Transverse colon (tissue), 4 donors: Measurements from ENCODE around the gene C11orf21. TPM values are rescaled to one million over a fixed set of nuclear protein-coding genes. Genes with fewer than 3 reads are reported as not detected.

Experiments
- DNase-seq: peaks from one replicate; pipeline ENCODE4 v3.0.0-alpha.2; 2019
- H3K27ac ChIP-seq, 4 donors: fragments of 200-600 bp; sonication (generic); 2 replicates each; pipeline ENCODE4 v1.5.1; 2016 to 2018; ENCODE audit warnings: inconsistent platforms in 4 of 4
- H3K27me3 ChIP-seq: fragments of 200-600 bp; sonication (generic); 2 replicates; pipeline ENCODE4 v1.5.1; 2017; ENCODE audit warnings: inconsistent platforms
- H3K36me3 ChIP-seq, 4 donors: fragments of 200-600 bp; sonication (generic); 2 replicates each; pipeline ENCODE4 v1.5.1; 2017 to 2019; ENCODE audit warnings: inconsistent platforms in 4 of 4
- H3K4me1 ChIP-seq, 4 donors: fragments of 200-600 bp; sonication (generic); 2 replicates each; pipeline ENCODE4 v1.5.1; 2017 to 2020; ENCODE audit warnings: inconsistent platforms in 4 of 4
- H3K4me3 ChIP-seq, 4 donors: fragments of 200-600 bp; sonication (generic); 1 replicate in 1 of 4; 2 replicates in 3 of 4; pipeline versions ENCODE4 v1.5.1 to v1.6.1; 2017 to 2019; ENCODE audit warnings: inconsistent platforms in 4 of 4
- H3K9me3 ChIP-seq, 2 donors: fragments of 200-600 bp; sonication (generic); 2 replicates each; pipeline ENCODE4 v1.5.1; 2017 to 2019; ENCODE audit warnings: inconsistent platforms in 2 of 2
- CTCF ChIP-seq, 5 experiments: fragments of 200-600 bp in 3 of 5; fragments of 450-650 bp in 2 of 5; sonication (generic) in 3 of 5; IDR thresholded peaks; 1 replicate in 2 of 5; 2 replicates in 3 of 5; pipeline ENCODE4 v1.5.1; 2016 to 2017; ENCODE audit warnings: antibody characterized with exemption in 5 of 5, inconsistent platforms in 3 of 5, mild to moderate bottlenecking in 2 of 5, moderate library complexity in 1 of 5
- EP300 ChIP-seq: sonication (generic); formaldehyde crosslinking; IDR thresholded peaks from one replicate; pipeline ENCODE4 v1.6.1; 2017; ENCODE audit warnings: antibody characterized with exemption, low read depth
- POLR2A ChIP-seq: fragments of 450-650 bp; IDR thresholded peaks from one replicate; pipeline ENCODE4 v1.6.1; 2016; ENCODE audit warnings: antibody characterized with exemption, mild to moderate bottlenecking, moderate library complexity
- POLR2AphosphoS5 ChIP-seq, 3 donors: sonication (generic); formaldehyde crosslinking; IDR thresholded peaks; one replicate each; pipeline ENCODE4 v1.6.1; 2016; ENCODE audit warnings: antibody characterized with exemption in 3 of 3
- WGBS, 2 donors: methylation state at CpG; one replicate each; pipeline ENCODE4 v1.1.5; 2018; ENCODE audit warnings: low coverage in 1 of 2; 5-methylcytosine and 5-hydroxymethylcytosine counted together
- in situ Hi-C, 4 donors: fragments of 200-750 bp; cut with MboI; loops; one replicate each; pipeline versions ENCODE4 v1.15.0 to v1.15.1; 2017; ENCODE audit warnings: low sequenced_read_pairs in 3 of 4, low pct_ligation_motif_present in 1 of 4, low pct_unique_long_range_greater_than_20kb in 1 of 4
- intact Hi-C: fragments of 100-400 bp; cut with DNase I; formaldehyde crosslinking; loops from one replicate; pipeline ENCODE4 v1.15.1; 2023; ENCODE audit warnings: low total_unique reads
- total RNA-seq, 4 donors: library from RNA; depleted of rRNA; stranded (reverse); fragments of >200 nt; gene quantifications; one replicate each; pipeline ENCODE4 v1.1.0, GENCODE V29; 2016

C11orf21 gene
- total RNA-seq, 4 donors from 2014 or later, result 0.27 TPM; not detected in 3

- Histone ChIP-seq H3K4me3 (no peak overlapping the region), H3K27ac (peak overlapping the region; percentile 71 to 94 (median 86)), H3K27me3 (no peaks in the 10 kb centered on the region), H3K9me3 (no peaks in the 10 kb centered on the region), H3K4me1 (peaks cover 16 to 54% (median 29%) of the 10 kb centered on the region in 4 donors), H3K36me3 (no peaks in the 10 kb centered on the region)
- no peak for DNase-seq
- intact Hi-C loops (no loop called here), in situ Hi-C loops (loop anchor here in 1 of 4 donors (25.0 kb wide), 1 partner anchor 580 kb away; the partner anchor contains the start of gene CDKN1C)
- WGBS, 2 donors, result 37 to 62% methylated on average over 2 to 14 of the region's 14 CpGs
- TF ChIP-seq POLR2AphosphoS5 (IDR thresholded peaks at IDR 0.05) (no peak), POLR2A (no peak), CTCF (IDR thresholded peaks at IDR 0.05) (no peak), EP300 (no peak)
Measured at GRCh38 chr11:2306877-2307500, 5.3 kb upstream of the C11orf21 start.

GRCh38 chr11:2306452-2306823 is 4.7 kb upstream of the C11orf21 start:
- 47% methylated on average over 4 of the region's 4 CpGs; no CpG with 5 or more reads in 1 of the 2 donors for WGBS, 2 donors
- in situ Hi-C loops, result loop anchor here in 1 of 4 donors (25.0 kb wide), 1 partner anchor 581 kb away; the partner anchor contains the start of gene CDKN1C
- Histone ChIP-seq H3K27ac (peak overlapping the region; percentile 84 to 94 (median 88)), H3K27me3 (no peaks in the 10 kb centered on the region), H3K9me3 (no peaks in the 10 kb centered on the region), H3K36me3 (no peaks in the 10 kb centered on the region), H3K4me1 (peaks cover 16 to 54% (median 29%) of the 10 kb centered on the region in 4 donors), H3K4me3 (peak overlapping the region in 1 of 4 donors; percentile 16)
- DNase-seq, result peak; percentile 73
- no peak for TF ChIP-seq CTCF (IDR thresholded peaks at IDR 0.05)
- peak; percentile 80 to 94 (median 87) for TF ChIP-seq POLR2AphosphoS5 (IDR thresholded peaks at IDR 0.05)
- intact Hi-C loops, result no loop called here

- H3K9me3 ChIP-seq, result no peaks in the 10 kb centered on the region
- H3K36me3 ChIP-seq, result no peaks in the 10 kb centered on the region
- TF ChIP-seq POLR2AphosphoS5 (IDR thresholded peaks at IDR 0.05) (no peak), CTCF (IDR thresholded peaks at IDR 0.05) (no peak)
- peak overlapping the region; percentile 84 to 94 (median 88) for H3K27ac ChIP-seq
- H3K27me3 ChIP-seq, result no peaks in the 10 kb centered on the region
- in situ Hi-C loops, result loop anchor here in 1 of 4 donors (25.0 kb wide), 1 partner anchor 581 kb away; the partner anchor contains the start of gene CDKN1C
- 38% methylated on average over 12 of the region's 12 CpGs; no CpG with 5 or more reads in 1 of the 2 donors for WGBS, 2 donors
- H3K4me1 ChIP-seq, result peaks cover 16 to 54% (median 29%) of the 10 kb centered on the region in 4 donors
- intact Hi-C loops, result loop anchor here (2.0 kb wide), 1 partner anchor 115 kb away; no protein-coding TSS in a partner anchor
- no peak for DNase-seq
- peak overlapping the region in 1 of 4 donors; percentile 16 for H3K4me3 ChIP-seq
Measured at GRCh38 chr11:2305788-2306451, 4.2 kb upstream of the C11orf21 start.

GRCh38 chr11:2305140-2305778 is 3.5 kb upstream of the C11orf21 start:
- in situ Hi-C loops (loop anchor here in 1 of 4 donors (25.0 kb wide), 1 partner anchor 582 kb away; the partner anchor contains the start of gene CDKN1C), intact Hi-C loops (loop anchor here (2.0 kb wide), 1 partner anchor 116 kb away; no protein-coding TSS in a partner anchor)
- H3K36me3 ChIP-seq, result no peaks in the 10 kb centered on the region
- 0 to 21% methylated on average over 1 to 9 of the region's 10 CpGs for WGBS, 2 donors
- H3K27me3 ChIP-seq, result no peaks in the 10 kb centered on the region
- peak overlapping the region; percentile 84 to 94 (median 88) for H3K27ac ChIP-seq
- peak; percentile 87 to 97 (median 94) for TF ChIP-seq CTCF (IDR thresholded peaks at IDR 0.05)
- no peak for TF ChIP-seq POLR2AphosphoS5 (IDR thresholded peaks at IDR 0.05)
- TF ChIP-seq POLR2A, result no peak
- no peak for TF ChIP-seq EP300
- H3K4me3 ChIP-seq, result no peak overlapping the region
- peak; percentile 88 for DNase-seq
- no peaks in the 10 kb centered on the region for H3K9me3 ChIP-seq
- peaks cover 16 to 54% (median 29%) of the 10 kb centered on the region in 4 donors for H3K4me1 ChIP-seq
